GM20000 (cell line): ENCODE measurements around the gene FLYWCH2.

Source experiments
- DNase-seq: peaks from one replicate; pipeline ENCODE4 v3.0.0; 2012; ENCODE audit warnings: low spot score
- CTCF ChIP-seq: IDR thresholded peaks from 2 replicates; pipeline ENCODE4 v1.5.1; 2012; ENCODE audit warnings: mild to moderate bottlenecking, control low read depth; ENCODE audit errors: extremely low read depth, missing control alignments

The FLYWCH2 gene

GRCh38 chr16:2846511-2847310, 36.3 kb upstream of the FLYWCH2 start:
- DNase-seq, result no peak

GRCh38 chr16:2848933-2849725, 33.9 kb upstream of the FLYWCH2 start:
- TF ChIP-seq CTCF, result no peak
- no peak for DNase-seq

More at GRCh38 chr16:2846511-2847310, 36.3 kb upstream of the FLYWCH2 start:
- no peak for TF ChIP-seq CTCF

GRCh38 chr16:2852003-2852730, 30.8 kb upstream of the FLYWCH2 start:
- no peak for DNase-seq
- TF ChIP-seq CTCF, result no peak

GRCh38 chr16:2852731-2853507, 30.1 kb upstream of the FLYWCH2 start:
- no peak for TF ChIP-seq CTCF
- DNase-seq, result no peak

GRCh38 chr16:2853531-2854073, 29.4 kb upstream of the FLYWCH2 start:
- DNase-seq, result peak; percentile 16
- no peak for TF ChIP-seq CTCF

GRCh38 chr16:2854700-2855309, 28.2 kb upstream of the FLYWCH2 start:
- no peak for TF ChIP-seq CTCF
- peak; percentile 35 for DNase-seq
